NCI-H82 treated with DMSO at 0.1 percent for 48 hours (cell line): ENCODE measurements around the gene RNASE7.

Experiments used
- DNase-seq: peaks from one replicate; lab custom pipeline; 2025; ENCODE audit not compliant: unreplicated experiment; lab: John Stamatoyannopoulos, UW

RNASE7 gene

DNA sequence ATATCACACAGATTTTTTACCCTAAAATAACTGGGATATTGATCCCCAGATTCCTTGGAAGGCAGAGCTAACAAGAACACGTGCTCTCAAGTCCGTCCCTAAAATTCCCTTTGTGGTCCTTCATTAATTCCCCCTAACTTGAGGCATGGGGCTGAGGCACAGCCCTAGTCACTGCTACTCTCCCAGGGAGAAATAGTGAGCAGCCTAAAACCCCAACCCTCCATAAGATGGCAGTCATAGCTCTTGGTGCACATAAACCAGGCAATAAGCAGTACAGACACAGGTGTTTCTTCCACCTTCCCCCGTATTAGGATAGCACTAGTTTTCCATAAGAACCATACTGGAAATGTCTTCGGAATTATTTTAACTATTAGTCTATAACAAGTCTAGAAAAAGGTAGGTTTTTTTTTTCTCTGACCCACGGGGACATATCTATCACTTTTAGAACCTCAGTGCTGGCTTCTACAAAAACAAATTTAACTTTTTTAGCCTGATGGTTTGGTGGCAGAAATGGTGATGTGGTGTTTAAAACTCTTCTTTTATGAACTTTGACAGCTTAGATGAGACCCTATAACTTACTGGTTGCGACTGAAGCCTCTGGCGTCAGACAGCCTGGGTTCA is 24.8 kb downstream of the RNASE7 start:
- no peak for DNase-seq

- DNase-seq = peak; percentile 41
Measured at GRCh38 chr14:21068521-21069387, 26.6 kb downstream of the RNASE7 start.

DNA sequence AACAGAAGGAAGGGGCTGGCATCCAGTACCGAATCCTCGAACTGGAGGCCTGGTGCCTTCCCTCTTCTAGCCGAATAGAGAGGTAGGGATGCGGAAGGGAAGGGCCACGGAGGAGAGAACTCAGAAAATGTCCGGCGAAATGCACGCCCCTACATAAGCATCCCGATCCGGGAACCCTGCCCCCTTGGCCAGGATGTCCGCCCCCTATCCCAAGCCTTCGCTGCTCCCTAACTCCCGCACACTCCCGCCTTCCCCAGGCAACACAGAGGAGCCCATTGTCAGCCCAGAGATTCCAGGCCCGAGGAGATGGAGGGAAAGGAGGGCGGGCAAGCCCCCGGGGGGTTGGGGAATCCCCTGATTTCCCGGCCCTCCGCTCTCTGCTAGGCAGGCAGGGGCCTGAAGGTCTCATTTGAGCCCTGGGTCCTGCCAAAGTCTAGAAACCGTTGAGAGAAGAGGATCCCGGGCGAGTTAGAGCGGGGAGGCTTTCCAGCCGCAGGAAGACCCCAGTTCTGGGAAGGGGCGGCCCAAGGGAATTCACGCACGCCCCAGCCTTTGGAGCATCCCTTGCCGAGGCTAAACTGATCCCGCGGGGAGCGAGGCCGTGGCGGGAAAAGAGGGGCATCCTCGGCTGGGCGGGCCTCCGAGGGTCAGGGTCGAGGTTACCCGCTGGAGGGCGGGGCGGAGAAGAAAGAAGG is 27.4 kb downstream of the RNASE7 start:
- DNase-seq = no peak

DNA sequence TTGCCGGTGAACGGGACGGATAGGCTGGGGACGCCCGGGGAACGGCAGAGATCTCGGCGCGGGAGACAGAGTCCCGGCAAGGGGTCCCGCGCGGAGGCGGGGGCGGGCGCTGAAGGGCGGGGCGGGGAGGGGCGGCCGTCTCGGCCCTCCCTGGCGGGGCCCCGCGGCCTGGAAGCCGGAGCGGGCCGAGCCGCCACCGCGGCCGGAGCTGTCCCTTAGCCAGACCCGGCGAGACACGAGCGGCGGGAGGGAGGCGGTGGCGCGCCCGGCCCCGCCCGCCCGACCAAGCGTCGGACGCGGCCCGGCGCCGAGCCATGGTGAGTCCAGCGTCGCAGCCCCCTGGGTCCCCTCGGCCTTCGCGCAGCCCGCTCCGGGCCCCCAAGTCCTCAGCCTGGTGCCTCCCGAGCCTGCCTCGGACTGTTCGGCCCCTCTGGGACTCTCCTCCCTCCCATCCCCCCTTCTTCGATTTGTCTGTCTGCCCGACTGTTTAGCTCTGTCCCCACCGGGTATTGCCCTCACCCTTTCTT is 28.0 kb downstream of the RNASE7 start, which contains the start of gene ARHGEF40:
Gene ARHGEF40, plus strand, starts transcription at position 222 of the 527 bp plus-strand sequence. Its CDS starts 93 bp downstream, at position 315.
- DNase-seq = no peak

- DNase-seq = no peak
Measured at GRCh38 chr14:21070610-21071224, 28.6 kb downstream of the RNASE7 start.

GRCh38 chr14:21071225-21072030 is 29.3 kb downstream of the RNASE7 start:
- peak; percentile 43 for DNase-seq

DNA sequence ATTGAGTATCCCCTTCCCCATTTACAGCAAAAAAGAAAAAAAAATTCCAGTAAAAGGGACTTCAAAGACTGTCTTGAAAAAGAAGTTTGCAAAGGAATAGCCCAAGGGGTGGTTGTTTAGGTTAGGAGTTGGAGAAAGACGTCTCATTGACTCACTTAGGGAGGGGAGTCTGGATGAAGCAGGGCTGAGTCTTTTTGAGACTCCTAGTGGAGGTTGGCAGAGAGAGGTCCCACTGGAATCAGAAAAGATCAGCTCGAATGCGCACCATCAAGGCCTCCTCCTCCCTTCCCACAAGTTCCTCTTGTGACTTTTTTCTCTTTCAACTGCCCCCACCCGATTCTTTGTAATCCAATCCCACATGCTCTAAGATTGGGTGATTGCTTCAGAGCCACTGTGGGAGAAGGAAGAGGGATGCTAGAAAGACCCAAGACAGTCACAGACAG is 29.9 kb downstream of the RNASE7 start:
- DNase-seq = no peak

DNA sequence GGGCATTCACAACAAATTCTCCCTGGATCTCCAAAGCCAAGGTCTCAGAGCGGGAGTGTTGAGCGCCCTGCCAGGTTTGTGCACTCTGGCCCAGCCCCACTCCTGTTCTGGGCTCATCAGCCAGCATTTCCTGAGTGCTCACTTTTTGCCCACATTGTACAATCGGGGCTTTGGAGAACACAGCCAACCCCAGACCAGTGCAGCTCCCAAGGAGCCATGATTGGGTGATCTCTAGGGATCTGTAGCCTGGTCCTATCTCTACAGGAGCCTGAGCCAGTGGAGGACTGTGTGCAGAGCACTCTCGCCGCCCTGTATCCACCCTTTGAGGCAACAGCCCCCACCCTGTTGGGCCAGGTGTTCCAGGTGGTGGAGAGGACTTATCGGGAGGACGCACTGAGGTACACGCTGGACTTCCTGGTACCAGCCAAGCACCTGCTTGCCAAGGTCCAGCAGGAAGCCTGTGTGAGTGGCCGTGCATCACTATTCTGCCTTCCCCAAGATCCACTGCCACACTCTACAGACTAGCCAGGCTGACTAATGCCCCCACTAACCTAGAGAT is 30.7 kb downstream of the RNASE7 start:
- no peak for DNase-seq

DNA sequence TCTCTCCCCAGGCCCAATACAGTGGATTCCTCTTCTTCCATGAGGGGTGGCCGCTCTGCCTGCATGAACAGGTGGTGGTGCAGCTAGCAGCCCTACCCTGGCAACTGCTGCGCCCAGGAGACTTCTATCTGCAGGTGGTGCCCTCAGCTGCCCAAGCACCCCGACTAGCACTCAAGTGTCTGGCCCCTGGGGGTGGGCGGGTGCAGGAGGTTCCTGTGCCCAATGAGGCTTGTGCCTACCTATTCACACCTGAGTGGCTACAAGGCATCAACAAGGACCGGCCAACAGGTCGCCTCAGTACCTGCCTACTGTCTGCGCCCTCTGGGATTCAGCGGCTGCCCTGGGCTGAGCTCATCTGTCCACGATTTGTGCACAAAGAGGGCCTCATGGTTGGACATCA is 31.8 kb downstream of the RNASE7 start:
- DNase-seq = no peak

GRCh38 chr14:21074398-21075272 is 32.5 kb downstream of the RNASE7 start:
- no peak for DNase-seq

GRCh38 chr14:21075719-21076437 is 33.7 kb downstream of the RNASE7 start:
- no peak for DNase-seq

GRCh38 chr14:21077672-21078071 is 35.5 kb downstream of the RNASE7 start:
- no peak for DNase-seq

DNA sequence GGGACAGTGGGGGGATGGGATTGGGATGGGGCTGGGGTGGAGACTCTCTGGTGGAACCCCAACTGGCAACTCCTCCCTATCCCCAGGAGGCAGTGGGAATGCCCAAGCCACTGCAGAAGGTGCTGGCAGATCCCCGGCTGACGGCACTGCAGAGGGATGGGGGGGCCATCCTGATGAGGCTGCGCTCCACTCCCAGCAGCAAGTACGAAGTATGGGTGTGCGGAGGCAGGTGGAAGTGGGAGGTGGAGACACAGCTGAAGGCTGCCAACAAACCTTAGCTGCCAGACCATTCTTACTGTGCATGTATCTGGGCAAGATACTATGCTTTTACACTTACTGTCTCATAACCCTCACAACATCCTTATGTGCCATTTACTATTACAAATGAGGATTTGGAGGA is 36.1 kb downstream of the RNASE7 start:
- DNase-seq = no peak

DNA sequence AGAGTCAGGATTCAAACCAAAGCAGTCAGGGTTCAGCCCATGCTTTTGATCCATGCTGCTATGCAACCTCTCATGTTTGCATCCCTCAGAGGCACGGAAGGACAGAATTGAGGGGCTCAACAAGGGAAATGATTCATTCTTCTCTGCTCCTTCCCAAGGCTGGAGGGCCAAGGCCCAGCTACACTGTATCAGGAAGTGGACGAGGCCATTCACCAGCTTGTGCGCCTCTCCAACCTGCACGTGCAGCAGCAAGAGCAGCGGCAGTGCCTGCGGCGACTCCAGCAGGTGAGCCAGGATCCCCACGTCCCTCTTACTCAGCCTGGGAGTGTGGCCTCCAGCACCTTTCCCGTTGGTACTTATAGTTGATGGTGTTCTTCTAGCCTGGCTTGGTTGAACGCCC is 36.6 kb downstream of the RNASE7 start:
- DNase-seq = no peak

DNA sequence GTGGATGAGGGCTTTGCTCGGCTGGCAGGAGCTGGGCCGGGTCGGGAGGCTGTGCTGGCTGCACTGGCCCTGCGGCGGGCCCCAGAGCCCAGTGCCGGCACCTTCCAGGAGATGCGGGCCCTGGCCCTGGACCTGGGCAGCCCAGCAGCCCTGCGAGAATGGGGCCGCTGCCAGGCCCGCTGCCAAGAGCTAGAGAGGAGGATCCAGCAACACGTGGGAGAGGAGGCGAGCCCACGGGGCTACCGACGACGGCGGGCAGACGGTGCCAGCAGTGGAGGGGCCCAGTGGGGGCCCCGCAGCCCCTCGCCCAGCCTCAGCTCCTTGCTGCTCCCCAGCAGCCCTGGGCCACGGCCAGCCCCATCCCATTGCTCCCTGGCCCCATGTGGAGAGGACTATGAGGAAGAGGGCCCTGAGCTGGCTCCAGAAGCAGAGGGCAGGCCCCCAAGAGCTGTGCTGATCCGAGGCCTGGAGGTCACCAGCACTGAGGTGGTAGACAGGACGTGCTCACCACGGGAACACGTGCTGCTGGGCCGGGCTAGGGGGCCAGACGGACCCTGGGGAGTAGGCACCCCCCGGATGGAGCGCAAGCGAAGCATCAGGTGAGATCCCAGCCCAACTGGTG is 39.5 kb downstream of the RNASE7 start:
- no peak for DNase-seq

DNA sequence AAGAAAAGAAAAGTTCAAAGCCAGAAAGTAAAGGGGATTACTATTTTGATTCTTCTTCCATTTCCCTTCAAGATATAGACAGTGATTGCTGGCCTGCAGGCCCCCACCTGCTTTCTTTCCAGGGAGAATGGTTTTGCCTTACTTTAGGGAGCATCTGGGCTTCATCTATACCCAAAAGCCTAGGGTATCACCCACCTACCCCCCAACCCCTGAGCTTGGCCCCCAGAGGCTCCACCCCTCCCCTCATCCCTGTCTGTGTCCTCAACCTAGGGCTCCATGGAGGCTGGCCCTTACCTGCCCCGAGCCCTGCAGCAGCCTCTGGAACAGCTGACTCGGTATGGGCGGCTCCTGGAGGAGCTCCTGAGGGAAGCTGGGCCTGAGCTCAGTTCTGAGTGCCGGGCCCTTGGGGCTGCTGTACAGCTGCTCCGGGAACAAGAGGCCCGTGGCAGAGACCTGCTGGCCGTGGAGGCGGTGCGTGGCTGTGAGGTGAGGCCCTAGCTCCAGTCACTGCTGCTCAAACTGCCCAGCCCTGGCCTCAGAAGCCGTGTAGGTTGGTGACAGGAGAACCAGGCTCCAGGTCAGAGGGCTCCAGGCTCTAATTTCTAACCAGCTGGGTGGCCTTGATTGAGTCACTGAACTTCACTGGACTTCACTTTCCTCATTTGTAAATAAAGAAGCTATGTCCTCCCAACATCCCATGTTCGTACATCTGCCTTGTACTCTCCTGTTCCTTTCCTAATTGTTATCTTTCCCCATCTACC is 41.6 kb downstream of the RNASE7 start:
- DNase-seq = no peak

GRCh38 chr14:21084396-21084795 is 42.2 kb downstream of the RNASE7 start:
- DNase-seq = no peak
